ENCODE results near the gene LNX1.

The LNX1 gene

GRCh38 chr4:53591372-53591892, at the start of gene LNX1:
TSS of gene LNX1 (minus strand) at chr4:53591486. CDS start at chr4:53574002, 17,484 bp downstream.
- DNase-seq: no peak

DNA sequence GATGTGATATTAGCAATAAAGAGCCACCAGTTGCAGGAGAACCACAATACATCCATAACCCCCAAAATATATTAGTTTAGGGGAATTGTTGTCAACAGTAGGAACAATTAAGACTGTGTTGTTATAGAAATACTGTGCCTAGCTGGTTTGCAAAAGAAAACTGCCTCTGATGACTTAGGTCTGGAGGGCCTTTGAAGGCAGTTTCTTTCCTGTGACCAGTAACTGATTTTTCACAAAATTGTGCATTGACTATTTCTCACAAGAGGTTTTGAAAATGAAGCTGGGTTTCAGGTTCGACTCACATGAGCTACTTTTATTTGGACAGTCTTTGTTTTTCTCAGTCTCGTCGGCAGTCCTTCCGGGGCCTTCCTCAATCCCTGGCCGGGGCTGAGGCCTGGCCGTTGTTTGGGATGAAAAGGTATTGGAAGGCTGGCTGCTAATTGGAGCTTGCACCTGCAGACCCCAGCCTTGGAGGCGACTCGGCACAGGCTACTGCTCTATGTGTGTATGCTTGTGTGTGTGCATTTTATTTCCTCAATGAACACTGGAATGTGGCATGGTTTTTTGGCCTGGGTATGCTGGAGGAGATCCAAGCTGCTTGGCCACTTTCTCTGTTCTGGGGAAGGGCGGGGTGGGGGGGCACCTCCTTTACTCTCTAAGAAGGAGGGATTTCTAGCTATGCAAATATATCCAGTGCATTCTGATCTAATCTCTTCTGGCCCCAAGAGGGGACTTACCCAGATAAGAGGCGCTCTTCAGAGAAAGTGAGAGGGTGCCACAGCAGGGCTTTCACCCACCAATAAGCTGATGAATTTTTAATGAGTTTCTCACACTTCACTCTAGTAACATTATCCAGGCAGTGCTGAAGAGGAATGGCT, 49.5 kb upstream of the LNX1 start:
- no peak for DNase-seq

DNA sequence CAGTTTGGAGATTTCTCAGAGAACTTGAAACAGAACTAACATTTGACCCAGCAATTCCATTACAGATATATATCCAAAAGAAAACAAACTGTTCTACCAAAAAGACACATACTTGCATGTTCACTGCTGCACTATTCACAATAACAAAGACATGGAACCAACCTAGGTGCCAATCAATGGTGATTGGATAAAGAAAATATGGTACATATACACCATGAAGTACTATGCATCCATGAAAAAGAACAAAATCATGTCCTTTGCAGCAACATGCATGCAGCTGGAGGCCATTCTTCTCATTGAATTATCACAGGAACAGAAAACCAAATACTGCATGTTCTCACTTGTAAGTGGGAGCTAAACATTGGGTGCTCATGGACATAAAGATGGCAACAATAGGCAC, 47.6 kb upstream of the LNX1 start:
- DNase-seq: no peak

- DNase-seq: no peak
Measured at GRCh38 chr4:53637348-53637747, 46.1 kb upstream of the LNX1 start.

DNA sequence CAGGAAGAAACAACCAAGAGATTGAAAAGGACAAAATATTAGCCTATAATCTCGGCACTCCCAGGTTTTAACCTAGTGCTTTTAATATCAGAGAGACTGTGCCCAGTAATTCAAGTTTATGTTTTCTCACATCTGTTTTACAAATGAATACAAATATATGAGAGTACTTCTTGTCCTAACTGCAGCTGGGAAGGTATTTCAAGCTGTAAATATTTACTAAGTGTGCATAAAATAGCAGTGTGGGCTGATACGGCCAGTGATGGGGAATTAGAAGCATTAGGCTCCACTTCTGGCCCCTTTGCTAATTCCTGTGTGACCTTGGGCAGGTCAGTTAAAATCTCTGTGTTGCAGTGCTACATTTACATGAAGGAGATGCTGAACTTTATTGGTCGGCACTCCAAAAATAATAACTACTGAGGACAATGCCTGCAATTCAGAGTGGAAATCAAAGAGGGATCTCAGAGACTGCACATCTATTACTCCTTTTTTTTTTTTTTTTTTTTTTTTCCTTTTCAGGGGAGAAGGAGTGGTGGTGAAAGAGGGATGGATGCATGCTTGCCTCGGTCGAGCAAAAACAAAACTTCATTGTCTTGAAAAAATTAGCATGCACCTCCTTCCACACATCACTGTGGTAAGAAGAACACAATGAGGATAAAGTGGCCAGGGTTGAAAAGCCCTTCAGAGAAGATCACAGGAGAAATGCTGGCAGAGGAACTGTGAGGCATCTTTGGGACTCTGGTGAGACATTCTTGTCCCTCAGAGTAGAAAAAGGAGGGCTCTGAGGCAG, 44.6 kb upstream of the LNX1 start:
- DNase-seq: no peak

- DNase-seq: no peak
Measured at GRCh38 chr4:53633608-53634007, 42.3 kb upstream of the LNX1 start.

DNA sequence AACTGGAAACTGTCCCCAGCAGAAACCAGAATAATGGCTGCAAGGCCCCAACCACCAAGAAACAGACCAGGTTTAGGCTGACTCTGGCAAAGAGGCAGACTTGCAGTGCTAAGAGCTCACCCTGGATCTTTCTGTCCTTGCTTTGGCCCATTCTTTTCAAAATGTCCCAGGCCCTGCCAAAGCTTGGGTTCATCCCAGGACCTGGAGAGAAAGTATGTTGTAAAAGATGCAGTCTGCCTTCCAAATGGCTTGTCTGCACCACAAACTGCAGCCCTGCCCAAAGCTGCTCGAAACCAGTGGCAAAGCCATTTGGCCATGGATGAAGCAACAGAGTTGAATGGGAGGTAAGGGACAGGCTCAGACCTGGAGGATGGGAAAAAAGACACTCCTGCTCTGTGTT, 38.0 kb upstream of the LNX1 start:
- DNase-seq: no peak

DNA sequence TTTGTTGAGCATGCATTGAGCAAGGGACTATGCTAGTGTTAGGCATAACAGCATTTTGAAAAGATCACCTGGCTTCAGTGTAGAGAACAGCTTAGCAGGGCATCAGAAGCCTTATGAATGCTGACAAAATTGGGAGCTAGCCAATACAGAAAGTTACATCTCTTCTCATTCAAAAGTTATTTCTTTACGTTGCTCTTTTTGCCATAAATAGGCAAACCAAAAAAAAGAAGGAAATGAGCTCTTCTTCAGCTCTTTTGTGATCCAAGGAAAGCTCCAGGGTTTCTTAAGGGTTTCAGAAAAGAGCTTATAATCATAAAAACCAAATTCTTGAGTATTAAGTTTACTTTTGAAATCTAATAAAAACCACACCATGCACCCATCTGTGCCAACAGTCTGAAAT, 35.2 kb upstream of the LNX1 start:
- no peak for DNase-seq

GRCh38 chr4:53625888-53626287, 34.6 kb upstream of the LNX1 start:
- DNase-seq: no peak

DNA sequence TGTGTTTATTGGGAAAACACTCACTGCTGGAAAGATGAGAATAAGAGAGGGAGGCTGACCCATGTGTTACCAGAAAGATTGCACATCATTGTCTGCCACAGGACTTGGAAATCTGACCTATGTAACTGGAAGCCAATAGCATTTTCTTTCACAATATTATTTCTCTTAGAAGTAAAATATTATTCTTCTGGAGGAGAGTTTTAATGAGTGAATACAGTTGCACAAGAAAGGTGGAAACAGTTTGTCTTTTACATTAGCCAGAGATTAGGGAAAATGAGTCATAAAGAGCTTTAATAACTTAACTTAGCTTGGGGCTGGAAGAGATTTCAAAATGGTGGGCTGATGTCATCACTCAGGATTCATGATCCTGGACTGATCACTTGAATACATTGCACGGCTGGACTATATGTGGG, 31.5 kb upstream of the LNX1 start:
- DNase-seq: no peak

GRCh38 chr4:53620956-53621355, 29.7 kb upstream of the LNX1 start:
- no peak for DNase-seq

DNA sequence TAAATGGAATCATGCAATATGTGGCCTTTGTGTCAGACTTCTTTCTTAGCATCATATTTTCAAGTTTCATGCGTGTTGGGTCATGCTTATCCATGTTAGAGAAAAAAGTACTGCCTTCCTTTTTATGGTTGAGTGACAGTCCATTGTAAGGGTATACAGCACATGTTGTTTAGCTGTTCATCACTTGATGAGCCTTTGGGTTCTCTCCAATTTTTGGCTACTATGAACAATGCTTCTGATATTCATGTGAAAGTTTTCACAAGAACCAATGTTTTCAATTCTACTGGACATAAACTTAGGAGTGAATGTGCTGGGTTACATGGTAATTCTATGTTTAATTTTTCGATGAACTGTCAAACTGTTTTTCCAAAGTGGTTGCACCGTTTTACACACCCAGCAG, 28.1 kb upstream of the LNX1 start:
- no peak for DNase-seq

- no peak for DNase-seq
Measured at GRCh38 chr4:53618321-53618720, 27.0 kb upstream of the LNX1 start.

DNA sequence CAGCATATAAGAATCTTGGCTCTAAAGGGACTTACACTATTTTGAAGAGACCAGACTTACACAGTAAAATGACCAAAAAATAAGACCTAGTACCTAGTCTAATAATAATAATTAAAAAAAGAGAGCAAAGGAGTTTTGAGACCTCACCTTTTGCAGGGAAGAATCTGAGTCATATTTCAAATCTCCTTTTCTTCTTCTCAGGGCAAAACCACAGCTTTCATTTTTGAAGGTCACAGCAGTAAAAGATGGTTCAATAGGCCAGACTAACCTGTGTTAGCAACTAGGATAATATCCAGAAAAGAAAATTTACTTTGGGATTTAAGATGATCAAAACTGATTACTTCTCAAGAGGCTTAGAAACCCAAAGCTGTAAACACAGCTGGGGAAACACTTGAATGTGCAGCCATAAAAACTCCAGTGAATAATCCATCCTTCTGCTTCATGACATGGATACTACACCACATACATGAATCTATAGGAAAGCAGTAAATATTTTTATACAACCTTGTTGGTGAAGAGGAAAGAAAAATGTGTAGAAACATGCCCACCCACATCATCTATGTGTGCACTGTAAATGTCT, 25.9 kb upstream of the LNX1 start:
- DNase-seq: no peak

DNA sequence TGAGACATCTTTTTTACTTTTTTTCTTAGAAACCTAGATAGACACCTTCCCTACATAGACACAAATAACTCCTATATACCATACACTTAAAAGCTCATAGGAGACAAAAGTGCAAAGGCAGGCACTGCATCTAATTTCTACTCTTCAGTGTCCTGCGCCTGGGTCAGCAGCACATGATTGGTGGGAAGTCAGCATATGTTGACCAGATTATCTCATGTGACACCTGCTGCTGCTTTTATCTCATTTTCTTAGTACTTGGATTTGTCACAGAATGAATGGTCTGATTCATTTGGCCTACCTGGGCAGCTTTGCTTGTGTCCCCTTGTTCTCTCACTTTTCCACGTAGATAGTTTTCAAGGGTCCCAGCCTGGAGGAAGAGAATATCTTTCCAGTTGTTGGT, 24.9 kb upstream of the LNX1 start:
- DNase-seq: no peak

DNA sequence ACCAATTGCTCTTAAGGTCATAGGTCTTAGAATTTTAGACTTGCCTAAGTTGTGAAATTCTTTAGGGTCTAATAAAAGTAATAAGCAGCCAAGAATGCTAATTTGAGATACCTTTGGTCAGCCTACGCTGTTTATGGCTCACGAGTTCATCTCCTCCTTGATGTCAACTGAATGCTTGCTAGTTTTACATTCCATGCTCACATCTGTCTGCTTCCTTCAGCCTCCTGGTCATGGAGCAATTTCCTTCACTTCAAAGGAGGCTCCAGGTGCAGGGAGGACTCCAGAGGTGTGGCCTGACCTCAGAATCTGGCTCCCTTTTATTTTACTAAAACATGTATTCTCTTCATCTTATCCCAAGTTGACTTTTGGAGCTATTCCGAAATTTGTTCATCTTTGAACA, 23.3 kb upstream of the LNX1 start:
- DNase-seq: no peak

- no peak for DNase-seq
Measured at GRCh38 chr4:53613428-53613827, 22.1 kb upstream of the LNX1 start.

DNA sequence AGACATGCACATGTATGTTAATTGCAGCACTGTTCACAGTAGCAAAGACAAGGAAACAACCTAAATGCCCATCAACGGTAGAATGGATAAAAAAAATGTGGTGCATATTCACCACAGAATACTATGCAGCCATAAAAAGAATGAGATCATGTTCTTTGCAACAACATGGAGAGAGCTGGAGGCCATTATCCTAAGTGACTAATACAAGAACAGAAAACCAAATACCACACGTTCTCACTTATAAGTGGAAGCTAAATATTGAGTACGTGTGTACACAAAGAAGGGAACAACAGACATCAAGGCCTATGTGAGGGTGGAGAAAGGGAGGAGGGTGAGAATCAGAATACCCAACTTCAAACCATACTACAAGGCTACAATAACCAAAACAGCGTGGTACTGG, 17.4 kb upstream of the LNX1 start:
- DNase-seq: no peak

DNA sequence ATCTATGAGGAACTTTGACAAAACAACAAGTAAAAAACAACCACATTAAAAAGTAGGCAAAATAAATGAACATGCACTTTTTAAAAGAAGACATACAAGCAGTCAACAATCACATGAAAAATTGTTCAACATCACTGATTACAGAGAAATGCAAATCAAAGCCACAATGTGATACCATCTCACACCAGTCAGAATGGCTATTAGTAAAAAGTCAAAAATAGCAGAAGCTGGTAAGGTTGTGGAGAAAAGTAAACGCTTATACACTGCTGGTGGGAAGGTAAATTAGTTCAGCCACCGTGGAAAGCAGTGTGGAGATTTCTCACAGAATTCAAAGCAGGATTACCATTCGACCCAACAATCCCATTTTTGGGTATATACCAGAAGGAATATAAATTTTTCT, 17.0 kb upstream of the LNX1 start:
- no peak for DNase-seq

DNA sequence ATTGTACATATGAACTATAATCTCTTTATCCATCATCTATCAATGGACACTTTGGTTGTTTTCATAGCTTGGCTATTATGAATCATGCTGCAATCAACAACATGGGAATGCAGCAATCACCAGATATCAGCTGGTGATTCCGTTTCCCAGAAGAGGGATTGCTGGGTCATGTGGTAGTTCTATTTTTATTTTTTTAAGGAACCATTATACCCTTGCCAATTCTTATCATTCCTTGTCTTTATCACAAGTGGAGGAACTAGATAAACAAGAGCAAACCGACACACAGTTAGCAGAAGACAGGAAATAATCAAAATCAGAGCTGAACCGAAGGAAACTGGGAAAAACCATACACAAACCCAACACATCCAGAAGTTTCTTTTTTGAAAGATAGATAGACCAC, 14.5 kb upstream of the LNX1 start:
- DNase-seq: no peak

DNA sequence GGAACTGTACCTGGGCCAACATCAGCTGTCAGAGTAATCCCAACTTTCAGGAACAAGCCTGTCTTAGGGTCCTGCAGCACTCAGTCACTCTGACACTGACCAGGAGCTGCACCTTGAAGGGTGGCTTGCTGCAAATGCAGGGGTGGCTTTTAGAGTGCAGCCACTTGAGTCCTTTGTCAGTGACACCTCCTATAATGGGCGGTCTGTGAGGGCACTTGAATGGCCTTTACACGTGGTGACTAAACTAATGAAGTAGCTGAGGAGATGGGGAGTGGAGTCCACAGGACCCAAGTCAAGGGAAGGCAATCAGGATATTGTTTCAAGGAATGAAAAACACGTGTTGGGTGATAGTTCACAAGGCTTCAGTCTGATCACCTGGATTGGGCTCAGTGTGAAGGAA, 11.1 kb upstream of the LNX1 start:
- DNase-seq: no peak

DNA sequence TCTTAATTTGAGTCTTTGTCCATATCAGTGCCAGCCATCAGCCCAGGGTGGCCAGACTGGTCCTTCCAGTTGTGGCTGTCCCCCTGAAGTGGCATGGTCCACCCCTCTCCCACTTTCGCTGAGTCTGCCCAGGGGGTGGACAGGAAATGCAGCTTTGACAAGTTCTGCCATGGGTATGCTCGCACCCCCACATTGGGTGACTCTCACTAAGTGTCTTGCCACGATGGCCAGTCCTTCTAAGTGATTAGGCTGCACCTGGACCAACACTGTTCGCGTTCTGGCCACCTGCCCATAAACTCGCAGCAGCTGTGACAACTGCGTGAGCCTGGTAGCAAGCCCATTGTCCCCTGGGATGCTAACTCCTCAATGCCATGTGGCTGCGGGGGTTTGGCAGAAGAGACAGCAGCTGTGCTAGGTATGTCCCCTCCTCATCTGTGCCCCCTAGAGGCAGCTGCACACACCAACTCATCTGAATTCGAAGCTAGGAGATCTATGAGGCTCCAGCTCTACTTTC, 10.0 kb upstream of the LNX1 start:
- no peak for DNase-seq

DNA sequence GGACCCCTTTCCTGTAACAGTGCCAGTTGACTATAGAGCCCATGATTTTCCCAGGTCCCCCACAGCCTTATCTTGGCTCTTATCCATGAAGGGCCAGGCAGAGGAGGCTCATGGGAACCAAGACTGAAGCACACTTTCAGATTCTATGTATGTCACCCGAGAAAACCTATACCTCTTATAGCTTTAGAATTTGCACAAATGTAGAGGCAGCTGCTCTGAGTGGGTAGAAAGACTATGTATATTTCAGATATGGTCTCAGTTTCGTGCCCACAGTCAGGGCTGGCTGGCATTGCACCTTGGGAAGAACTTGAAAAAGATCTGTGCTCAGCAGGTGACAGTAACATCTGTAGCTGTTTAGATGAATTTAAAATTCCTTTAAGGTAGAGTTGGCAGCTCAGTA, 8.3 kb upstream of the LNX1 start:
- DNase-seq: no peak

- no peak for DNase-seq
Measured at GRCh38 chr4:53598901-53599300, 7.6 kb upstream of the LNX1 start.
